GM18499 (cell line): ENCODE data around the gene SRGAP3.

Experiments used
- ATAC-seq: cut with Tn5 transposase; IDR thresholded peaks from one replicate; pipeline ENCODE4 v1.9.1; 2021; ENCODE audit warnings: moderate number of reproducible peaks; ENCODE audit not compliant: insufficient read depth, unreplicated experiment

SRGAP3 gene

DNA sequence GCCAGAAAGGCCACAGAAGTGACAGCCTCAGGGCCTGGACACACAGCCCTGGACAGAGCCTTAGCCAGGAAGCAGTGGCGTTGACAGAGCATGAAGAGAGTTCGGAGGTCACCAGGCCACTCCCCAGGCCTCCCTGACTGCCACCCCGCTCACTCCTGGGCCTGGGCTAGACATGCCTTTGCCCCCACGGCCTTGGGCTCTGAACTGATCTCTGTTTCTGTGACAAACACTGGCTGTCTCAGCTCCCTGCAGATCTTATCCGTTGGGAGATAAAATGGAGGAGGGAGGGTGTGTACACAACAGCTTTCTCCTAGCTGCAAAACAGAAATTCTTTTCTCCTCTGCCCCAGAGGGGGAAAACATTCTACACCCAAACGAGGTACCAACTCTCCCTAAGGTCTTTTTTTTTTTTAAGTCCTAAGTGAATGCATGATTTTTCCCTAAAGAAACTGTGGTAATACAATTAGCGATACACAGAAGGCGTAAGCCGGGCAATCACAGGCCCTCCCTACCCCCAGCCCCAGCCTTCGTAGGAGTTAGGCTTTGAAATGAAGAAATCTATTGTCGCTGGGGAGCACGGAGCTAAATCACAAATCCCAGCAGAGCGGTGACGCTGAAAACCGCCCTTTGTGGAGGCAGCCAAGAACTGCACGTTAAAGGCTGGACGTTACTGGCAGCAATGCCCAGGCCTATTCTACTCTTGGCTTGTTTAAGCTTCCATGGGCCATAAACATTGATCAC is 45.0 kb downstream of the SRGAP3 start:
- ATAC-seq: no peak

- no peak for ATAC-seq
Measured at GRCh38 chr3:9203317-9203716, 46.1 kb downstream of the SRGAP3 start.

DNA sequence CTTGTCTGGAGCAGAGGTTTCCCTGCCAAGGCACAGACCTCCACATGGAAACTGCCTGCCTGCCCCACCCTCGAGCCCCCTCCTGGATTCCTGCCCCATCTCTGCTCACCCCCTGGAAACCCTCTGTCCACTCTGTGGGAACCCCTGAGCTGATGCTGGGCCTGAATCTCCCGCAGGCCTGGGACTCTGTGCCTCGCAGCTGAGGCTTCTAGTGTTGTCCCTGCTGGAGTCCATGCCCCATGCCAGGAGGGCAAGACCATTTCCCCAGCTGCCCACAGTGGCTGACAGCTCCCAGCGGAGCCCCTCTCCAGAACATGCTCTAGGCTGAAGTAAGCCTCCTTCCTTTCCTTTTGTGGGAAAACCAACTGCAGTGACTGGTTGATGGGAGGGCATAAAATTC is 46.9 kb downstream of the SRGAP3 start:
- no peak for ATAC-seq

- ATAC-seq: no peak
Measured at GRCh38 chr3:9201955-9202354, 47.5 kb downstream of the SRGAP3 start.

DNA sequence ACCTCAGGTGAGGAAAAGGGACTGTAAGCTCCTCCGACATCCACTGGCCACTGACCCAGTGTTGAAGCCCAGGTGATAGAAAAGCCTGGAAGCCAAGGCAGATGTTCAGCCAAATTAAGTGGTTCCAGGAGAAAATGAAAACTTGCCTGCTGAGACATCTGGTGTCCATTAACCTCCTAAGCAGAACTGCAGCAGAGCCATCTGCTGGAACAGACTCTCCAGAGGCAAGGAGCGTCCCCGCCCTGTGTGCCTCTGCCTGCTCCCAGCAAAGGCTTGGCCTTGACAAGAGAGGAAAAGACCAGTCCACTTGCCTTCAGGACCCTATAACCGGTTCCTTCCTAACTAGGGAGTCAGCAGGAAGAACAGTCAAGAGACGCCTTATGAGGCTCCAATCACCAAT is 48.2 kb downstream of the SRGAP3 start:
- ATAC-seq: no peak

GRCh38 chr3:9199775-9200174 is 49.7 kb downstream of the SRGAP3 start:
- no peak for ATAC-seq

GRCh38 chr3:9198899-9199335 is 50.5 kb downstream of the SRGAP3 start:
- ATAC-seq: no peak

- ATAC-seq: no peak
Measured at GRCh38 chr3:9198261-9198660, 51.2 kb downstream of the SRGAP3 start.

DNA sequence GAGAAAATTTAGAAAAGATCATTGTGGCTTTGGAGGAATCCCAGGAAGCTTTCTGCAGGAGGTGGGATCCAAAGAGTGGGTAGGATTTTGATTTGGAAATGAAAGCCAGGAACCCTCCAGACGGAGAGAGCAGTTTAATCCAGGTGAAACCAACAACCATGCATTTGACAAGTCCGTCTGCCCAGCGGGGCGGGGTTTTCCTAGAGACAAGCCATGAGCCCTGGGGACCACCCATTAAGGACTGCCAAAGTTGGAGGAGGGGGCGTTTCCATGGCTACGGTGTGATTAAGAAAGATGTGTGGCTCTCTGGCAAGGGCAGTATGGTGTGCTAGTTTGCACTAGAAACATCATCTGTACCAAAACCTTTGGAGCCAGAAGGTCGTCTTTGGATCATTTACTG is 53.4 kb downstream of the SRGAP3 start:
- no peak for ATAC-seq

DNA sequence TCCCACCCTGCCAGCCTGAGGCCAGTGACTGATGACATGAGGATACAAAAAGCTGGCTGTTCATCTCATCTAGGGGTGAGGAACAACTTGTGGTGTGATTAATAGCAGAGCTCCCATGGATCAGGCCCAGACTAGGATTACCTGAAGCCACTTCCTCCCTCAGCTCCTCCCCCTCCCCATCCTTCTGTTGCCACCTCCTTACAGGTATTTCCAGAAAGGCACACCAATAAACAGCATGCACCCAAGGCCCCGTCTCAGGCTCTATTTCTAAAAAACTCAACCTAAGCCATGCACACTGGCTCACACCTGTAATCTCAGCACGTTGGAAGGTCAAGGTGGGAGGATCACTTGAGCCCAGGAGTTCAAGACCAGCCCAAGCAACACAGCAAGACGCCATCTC is 54.1 kb downstream of the SRGAP3 start:
- ATAC-seq: no peak

- ATAC-seq: no peak
Measured at GRCh38 chr3:9194509-9195184, 54.8 kb downstream of the SRGAP3 start.

- no peak for ATAC-seq
Measured at GRCh38 chr3:9193633-9194195, 55.7 kb downstream of the SRGAP3 start.

GRCh38 chr3:9193211-9193610 is 56.2 kb downstream of the SRGAP3 start:
- no peak for ATAC-seq

GRCh38 chr3:9192248-9193025 is 57.0 kb downstream of the SRGAP3 start:
- no peak for ATAC-seq

GRCh38 chr3:9190276-9190675 is 59.2 kb downstream of the SRGAP3 start:
- ATAC-seq: no peak

DNA sequence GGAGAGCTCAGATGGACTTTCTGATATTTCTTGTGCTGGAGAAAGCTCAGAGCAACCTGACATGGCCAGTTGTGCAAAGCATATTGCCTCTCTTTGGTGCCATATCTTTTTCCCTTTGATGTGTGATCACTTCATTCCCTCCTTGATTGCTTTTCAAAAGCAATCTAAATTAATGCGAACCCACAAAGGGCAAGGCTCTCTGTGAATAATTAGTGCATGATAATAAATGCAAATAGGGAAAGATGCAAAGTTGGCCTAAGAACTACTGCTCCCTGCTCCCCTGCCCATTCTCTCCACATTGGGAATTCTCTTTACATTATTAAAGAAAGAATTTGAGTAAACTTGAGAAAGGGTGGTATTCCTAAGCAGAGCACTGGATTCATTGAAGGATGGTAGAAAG is 60.9 kb downstream of the SRGAP3 start:
- no peak for ATAC-seq

DNA sequence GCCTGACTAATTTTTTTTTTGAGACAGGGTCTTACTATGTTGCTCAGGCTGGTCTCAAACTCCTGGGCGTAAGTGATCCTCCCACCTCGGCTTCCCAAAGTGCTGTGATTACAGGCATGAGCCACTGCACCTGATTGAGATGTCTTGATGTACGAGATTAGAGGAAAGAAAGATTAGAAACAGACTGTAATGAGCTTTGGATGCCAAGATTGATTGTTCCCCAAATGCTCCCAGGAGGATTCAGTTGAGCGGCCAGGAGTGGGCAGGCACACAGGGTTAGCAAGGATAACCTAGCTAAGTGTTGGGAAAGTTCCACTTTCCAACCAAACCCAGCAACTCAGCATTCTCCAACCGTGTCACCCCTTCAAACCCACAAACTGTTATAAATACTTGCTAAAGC is 63.7 kb downstream of the SRGAP3 start:
- no peak for ATAC-seq

DNA sequence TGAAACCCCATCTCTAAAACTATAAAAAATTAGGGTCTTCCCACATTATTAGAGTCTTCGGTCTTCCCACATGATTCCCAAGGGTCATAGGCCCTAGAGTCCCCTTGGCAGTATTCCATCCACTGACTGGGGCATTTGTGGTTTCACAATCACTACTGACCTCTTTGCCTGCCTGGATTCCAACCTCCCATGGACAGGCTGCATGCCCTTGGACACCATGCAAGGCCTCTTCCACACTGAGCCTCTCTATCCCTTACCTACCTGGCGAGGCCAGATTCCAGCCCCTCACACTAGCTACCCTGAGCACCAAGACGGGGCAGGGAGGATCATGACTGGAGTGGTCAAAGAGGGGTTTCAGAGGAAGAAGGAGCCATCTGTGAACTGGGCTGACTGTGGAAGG is 64.4 kb downstream of the SRGAP3 start:
- ATAC-seq: no peak

DNA sequence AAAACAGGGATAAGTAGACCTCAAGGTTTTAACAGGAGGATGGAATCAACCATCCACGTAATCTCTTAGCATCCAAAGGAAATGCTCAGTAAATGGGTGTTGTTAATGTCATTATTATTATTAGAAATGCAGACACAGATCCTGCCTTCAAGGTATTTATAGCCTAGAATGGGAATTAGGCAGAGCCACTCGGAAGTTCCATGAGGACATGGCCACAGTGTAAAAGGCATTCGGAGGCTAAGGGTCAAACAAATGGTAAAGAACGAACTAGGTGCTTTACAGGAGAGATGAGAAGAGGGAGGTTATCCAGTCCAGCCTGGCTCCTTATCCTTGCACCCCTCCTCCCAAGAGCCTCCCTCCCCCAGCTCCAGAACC is 65.0 kb downstream of the SRGAP3 start:
- ATAC-seq: no peak

DNA sequence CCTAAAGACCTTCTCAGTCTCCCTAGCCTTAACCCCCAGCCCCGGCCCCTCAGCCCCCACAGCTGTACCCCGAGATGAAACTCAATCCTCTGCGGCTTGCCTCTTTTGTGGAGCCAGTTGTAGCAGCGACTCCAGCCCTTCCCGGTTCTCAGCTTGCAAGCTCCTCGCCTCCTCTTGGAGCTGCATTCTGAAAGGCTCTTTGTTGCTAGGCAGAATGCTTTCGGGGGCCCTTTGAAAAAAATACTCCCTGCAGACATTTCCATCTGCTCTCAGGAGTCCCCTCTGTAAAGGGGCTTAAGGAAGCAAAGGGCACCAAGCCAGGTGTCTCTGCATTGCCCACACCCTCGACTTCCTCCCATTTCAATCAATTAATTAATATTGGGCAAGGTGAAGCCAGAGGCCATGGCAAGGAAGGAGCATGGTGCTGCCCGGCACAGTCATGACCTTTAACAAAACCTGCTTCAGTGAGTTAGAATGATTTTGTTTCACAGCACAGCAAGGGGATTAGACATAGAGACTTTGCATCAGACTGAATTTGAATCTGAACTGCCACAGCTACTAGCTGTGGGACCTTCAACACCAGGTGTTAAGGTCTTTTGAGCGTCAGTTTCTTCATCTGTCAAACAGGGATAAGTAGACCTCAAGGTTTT is 65.5 kb downstream of the SRGAP3 start:
- ATAC-seq: no peak

GRCh38 chr3:9183011-9183410 is 66.4 kb downstream of the SRGAP3 start:
- ATAC-seq: no peak
